ENCODE data around the gene SEMA3E.

- TF ChIP-seq ZNF274 (IDR thresholded peaks at IDR 0.05; ENCODE audit: low read depth, low read length) = no peak
- no peak for TF ChIP-seq YY1 (IDR thresholded peaks at IDR 0.05; ENCODE audit: insufficient read depth, insufficient read length)
Observed at GRCh38 chr7:83502636-83503035, 146.3 kb downstream of the SEMA3E start.
